Activated CD8-positive, alpha-beta memory T cell treated with anti-CD3 and anti-CD28 coated beads, Interleukin-2, amount 50 U/mL, for 1 hour (primary cell): ENCODE data around the gene GNAO1.

Experiments
- DNase-seq: peaks from one replicate; pipeline ENCODE4 v3.0.0-alpha.2; 2020; ENCODE audit errors: extremely low read depth

The GNAO1 gene

DNA sequence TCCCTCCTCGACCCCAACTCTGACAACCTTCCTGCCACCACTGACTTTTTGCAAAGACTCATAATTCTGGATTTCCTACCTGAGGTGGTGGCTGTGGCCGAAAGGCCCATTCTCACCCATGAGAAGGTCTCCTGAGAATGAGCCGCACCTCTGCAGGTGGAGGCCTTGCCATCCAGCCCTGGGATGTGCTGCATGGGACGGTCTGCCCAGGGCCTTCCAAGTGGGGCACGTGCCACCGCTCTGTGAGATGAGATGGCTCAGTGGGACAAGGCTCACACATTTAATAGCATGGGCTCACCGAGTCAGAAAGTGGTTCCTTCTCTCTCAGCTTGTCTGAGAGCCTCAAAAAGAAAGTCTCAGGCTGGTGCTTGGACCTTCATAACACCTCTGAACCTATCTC, 121.3 kb downstream of the GNAO1 start:
- DNase-seq: no peak

DNA sequence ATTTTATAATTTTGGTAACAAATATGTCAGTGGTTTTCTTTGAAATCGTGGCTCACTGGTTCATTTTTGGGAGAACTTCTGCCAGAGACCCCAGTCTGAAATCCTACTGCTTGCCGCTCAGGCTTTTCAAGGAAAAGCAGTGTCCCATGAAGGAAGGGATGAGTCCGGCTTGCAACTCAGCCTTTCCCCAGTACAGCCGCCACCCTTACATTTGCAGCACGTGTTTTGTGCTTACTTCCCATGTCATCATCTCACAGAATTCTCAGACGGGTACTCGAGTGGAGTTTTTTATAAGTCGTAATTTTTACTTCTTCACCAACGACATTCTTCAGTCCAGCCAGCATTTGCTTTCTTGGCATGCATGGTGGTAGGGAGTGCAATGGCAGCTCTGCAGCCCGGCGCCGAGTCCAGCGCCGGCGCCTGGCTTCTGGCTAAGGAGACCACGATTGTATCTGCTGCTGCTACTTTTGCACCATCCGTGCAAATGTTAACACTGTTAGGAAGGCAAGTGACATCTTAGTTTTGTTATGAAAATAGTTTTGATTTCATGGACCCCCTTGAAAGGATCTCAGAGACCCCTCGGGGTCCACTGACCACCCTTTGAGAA, 123.1 kb downstream of the GNAO1 start:
- no peak for DNase-seq

DNA sequence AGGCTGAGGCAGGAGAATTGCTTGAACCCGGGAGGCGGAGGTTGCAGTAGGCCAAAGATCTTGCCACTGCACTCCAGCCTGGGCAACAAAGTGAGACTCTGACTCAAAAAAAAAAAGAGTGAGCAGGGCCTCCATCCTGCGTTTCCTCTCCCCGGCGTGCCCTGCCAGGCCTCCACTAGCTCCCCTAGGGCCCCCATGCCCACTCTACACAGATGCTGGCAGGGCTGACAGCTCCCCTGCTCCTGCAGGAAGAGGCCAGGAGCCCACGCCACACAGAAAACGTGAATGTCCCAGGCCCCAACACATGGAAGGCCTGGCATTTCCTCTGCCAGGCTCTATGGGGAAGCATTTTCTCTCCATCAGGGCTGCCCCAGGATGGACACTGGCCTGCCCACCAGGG, 124.7 kb downstream of the GNAO1 start:
- DNase-seq: no peak

DNA sequence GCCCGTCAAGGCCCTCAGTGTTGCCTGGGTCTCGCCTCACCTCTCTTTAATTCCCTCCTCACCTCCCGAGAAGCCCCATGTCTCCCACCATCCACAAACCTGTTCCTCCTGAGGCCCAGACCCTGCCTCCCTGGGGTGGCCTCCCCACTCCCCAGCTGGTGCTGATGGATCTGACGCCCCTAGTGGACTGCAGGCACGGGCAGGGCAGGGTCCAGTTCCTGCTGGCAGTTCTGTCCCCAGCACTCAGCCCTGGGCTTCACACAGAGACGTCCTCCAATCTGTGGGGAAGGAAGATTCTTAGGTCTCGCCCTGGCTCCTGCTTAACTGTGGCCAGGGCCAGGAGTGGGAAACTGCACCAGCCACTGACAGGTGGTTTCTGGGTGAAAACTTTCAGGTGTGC, 125.3 kb downstream of the GNAO1 start:
- DNase-seq: no peak

DNA sequence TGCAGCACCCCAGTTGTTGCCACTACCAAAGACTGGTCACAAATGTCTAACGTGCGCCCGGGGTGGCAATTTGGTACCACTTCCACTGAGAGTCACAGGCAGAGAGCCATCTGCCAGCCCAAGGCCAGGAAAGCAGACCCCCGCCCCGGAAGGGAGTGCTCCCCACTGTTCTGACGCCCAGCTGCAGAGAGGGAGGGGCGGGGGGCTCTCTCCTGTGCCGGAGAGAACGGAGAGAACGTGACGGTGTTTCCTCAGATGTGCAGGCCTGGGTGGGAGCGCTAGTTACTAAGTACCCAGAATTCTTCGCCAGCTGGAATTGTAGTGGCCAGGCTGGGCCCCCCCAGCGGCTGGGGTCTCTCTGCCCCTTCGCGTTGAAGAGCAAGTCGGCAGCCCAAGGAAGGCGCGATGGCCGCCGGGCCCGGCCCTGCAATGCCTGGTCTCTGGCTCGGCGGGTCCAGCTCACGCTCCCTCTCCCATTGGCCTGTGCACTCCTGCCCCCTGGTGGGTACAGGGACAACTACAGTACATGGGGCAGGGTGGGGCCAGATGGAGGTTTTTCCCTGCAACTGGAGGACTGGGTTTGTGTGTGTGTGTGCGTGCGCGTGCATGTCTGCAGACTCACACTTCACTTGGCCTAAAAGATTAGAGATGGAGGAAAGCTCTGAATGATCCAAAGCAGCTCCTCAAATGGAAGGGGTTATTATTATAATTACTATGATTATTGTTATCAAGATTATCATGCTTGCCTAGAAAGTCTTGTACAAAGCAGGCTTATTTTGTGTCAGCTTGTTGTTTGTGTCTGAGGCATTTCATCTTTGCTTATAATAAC, 126.9 kb downstream of the GNAO1 start:
- peak; percentile 47 for DNase-seq

DNA sequence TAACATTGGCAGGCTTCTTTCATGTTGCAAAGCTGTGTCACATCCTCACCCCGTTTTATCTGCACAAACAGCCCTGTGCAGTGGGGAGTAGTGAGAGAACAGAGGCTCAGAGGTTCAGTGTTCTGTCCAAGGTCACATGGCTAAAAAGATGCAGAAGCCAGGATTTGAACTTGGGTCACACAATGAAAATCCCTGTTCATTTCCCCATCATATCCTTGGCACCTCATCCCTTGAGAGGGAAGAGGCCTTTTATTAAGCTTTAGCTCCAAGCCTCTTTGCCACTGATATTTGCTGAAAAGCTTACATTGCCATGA, 127.5 kb downstream of the GNAO1 start:
- no peak for DNase-seq

DNA sequence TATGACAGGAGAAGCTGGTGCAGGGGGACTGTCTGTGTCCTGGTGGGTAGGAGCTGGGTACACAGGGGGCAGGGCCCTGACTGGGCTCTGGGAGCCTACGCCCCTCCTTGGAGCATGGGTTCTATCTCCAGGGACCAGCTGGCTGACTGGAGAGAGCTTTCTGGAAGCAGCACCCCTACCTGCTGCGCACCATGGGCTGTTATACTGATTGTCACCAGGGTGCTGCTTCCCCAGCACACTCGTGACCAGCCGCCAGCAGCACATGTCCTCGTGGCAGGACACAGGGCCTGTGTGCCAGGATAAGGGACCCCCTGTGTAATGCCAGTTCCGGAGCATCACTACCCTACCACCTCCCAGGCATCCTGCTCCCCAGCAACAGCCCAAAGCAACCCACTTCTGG, 128.1 kb downstream of the GNAO1 start:
- DNase-seq: no peak

DNA sequence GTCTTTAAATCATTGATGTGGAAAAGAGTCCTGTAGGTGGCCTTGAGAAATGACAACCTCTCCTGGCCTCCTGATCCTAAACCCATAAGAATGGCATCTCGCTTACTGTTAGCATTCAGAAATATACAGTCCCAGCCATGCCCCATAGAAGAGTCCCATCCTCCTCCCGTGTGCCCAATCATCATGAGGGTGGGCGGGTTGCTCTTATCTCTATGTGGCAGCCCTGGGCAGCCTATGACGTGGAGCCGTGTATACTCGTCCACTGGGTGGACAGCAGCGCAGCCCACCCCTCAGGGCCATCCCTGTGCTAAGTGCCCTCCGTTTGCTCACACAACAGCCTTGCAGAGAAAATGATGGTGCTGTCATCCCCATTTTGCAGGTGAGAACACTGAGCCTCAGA, 128.8 kb downstream of the GNAO1 start:
- DNase-seq: no peak

DNA sequence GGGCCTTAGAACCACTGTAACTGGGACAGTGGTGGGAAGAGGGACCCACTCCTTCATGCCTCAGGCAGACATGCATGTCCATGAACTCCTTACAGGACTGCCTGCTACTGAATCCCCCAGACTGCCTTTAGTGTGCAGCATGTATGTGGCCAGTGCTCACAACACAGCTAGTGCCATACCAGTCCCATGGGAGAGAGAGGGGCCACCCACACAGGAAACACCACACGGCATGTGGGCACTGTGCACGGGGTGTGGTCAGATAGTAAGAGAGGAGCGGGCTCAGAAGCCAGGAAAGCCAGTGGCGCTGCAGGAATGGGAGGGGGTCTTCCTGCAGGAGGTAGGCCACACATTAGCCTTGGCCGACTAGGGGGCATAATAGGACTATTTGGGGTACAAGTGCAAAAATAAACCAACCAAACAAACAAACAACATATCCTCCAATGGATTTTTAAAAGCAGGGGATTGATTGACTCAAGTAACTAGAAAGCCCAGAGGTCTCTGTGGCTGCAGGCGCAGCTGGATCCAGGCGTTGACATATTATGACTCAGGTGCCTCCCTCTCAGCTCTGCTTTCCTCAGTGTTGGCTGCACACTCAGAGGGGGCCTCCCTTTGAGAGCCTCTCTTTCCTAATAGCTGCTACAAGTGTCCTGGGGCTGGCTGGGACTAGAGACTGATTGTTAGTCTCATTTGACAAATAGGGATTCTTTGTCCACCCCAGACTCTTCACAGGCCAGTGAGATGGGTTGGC, 129.7 kb downstream of the GNAO1 start:
- DNase-seq: no peak

DNA sequence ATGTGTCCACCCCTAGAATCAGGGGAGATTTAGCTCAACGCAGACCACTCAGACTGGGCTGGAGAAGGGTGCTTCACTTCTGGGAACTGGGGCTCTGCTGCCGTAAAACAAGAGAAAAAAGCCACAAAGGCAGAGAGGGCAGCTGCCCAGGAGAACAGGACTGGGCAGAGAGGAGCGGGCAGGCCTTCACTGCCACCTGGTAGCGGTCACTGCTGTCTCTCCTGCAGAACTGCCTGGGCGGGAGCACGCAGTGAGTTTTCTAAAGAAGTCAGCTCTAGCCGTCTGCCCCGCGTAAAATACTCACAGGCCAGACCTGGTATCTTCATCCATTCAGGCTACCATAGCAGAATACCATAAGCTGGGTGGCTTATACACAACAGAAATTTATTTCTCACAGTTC, 130.3 kb downstream of the GNAO1 start:
- DNase-seq: no peak

DNA sequence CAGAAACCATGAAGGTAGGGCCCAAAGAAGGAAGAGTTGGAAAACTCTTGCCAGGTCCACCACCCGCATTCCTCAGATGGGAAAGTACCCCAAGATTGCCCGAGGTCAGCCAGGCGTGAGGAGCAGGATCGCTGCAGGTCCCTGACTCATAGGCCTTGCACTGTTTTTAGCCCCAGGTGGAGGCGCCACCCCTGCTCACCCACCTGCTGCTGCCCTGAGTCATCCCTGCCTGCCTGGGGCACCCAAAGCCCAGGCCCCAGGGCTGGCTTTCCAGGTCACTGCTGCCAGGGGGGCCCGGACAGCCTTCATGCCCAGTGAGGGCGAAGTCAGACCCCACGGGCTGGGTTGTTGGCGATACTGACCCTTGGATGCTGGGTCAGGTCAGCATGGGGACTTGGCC, 133.1 kb downstream of the GNAO1 start:
- DNase-seq: no peak

DNA sequence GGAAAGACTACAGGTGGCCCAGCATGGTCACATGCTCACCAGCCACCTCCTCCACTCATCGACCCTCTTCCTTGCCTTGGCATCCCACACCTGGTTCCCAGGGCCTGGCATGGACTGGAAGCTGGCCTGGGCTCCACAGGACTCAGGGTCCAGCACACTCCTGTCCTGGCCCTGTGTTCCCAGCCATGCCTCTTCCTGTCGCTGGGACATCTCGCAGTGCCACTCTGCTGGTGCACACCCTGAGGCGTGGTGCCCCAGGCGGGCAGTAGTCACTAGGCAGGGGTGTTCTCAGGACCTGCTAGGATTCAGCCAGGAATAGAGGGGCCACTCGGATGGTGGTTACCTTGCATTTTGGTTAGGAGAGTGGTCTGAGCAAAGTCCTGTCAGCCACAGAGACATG, 134.7 kb downstream of the GNAO1 start:
- DNase-seq: no peak

DNA sequence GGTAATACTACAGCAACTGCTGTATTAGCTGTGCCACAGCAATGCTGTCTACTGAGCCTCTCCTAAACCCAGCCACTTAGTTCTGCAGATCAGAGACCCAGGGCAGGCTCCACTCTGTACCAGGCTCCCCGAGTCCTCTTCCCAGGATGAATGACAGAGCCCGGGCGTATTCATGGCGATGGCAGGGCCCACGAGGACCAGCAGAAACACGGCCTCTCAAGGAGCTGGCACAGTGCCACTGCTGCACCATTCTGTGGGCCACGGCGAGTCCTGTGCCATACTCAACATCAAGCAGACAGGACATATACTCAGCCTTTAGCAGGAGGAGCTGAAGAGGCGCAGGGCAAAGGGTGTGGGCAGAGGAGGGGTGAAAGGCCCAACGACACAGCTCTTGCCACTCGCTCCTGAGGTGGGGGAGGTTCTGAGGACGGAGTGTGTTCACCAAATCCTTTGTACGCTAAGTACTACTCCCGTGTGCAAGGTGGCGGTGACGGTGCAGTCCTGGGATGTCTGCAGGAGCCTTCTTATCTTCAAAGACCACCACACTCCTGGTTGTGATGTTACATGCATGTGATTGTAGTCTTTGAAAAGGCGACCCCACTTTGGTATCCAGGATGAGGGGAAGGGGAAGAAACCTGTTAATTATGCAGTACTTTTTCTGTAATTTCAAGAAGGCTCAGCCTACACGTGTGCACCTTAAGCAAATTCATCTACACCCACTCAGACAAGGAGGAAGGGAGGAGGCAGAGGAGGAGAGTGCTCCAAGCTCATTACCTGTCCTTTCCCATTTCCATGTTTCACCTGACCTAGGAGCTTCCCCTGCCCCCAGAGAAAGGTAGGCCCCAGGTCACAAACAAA, 136.0 kb downstream of the GNAO1 start:
- no peak for DNase-seq

DNA sequence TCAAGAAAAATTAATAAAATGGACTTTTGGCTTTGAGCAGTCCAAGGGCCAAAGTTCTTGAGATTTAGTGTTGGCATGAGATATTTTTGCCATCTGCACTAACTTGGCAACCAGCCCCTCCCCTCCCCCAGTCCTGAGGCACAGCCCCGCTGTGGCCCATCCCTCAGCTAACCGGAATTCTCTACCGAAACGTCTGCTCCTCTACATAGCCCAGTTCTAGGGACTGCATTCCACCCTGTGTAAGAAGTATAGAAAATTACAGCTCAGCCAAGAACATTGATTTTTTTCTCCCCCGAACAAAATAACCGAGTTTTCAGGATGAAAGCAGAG, 136.6 kb downstream of the GNAO1 start:
- no peak for DNase-seq

DNA sequence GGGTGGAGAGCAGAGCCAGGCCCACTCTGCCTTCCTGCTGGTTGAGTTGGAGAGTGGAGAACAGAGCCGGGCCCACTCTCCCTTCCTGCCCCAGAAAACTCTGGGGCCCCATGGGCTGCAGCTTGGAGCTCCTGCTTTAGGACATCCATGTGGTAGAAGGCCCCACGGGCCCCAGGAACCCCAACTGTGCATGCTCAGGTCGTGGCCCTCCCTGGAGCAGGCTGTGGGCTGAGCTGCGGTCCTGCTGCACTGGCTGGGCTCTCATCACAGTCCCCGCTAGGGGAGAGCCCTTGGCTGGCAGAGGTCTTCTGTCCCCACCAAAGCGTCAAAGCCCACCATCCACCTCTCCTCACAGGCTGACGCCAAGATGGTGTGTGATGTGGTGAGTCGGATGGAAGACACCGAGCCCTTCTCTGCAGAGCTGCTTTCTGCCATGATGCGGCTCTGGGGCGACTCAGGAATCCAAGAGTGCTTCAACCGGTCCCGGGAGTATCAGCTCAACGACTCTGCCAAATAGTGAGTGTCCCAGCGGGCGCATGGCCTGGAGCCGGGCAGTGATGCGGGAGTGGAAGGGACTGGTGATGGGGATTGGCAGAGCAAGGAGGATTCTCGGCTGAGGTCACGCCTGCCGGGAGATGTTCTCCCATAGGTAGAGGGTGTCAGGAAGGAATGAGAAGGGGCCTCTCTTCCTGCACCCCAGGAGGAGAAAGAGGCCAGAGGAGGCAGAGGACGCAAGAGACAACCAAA, 137.2 kb downstream of the GNAO1 start:
- no peak for DNase-seq

DNA sequence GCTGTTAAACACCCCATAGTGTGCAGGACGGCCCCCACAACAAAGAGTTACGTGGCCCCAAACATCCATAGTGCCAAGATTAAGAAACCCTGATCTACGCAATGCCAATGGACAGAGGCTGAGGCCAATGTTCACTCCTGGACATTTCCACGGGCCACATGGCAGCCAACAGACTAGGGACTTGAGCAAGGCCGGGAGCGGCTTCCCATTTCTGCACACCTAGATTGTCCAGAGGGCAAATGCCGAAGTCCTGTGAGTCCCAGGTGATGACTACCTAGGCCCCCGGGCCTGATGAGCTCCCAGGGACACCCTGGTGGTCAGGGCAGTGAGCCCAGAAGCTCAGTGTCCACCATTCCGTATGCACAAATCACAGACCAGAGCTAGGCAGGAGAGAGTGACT, 138.6 kb downstream of the GNAO1 start:
- no peak for DNase-seq

DNA sequence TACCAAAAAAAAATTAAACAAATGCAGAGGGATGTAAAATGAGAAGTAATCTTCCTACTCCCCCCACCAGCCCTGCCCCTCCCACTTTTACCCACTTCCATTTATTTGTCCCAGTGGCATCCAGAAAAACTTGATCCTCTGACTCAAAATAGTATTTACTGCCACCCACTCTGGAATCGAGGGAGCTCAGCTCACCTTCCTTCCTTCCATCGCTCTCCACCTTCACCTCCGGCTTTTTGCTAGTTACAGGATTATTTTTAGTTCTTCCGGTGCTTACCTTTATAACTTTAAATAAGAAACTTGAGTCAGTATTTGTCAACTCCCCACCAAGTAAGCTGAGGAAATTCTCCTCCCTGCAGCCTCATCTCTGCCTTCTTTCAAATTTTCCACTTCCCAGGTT, 139.2 kb downstream of the GNAO1 start:
- no peak for DNase-seq

DNA sequence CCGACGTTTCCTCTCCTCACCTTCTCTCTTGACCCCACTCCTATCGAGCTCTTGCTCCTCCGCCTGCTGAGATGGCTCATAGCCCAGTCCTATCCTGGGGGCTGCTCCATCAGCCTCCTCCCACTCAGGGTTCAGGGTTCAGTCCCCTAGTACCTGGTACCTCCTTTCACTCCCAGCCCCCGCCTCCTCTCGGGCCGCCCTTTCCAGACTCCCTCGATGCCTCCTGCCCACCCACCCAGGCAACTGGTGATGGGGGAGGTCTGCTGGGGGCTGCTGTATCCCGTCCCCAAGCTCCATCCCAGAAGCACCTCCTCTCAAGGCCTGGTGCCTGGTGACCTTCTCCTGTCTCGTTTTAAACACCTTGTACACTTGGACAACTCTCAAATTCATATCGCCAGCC, 140.1 kb downstream of the GNAO1 start:
- no peak for DNase-seq

DNA sequence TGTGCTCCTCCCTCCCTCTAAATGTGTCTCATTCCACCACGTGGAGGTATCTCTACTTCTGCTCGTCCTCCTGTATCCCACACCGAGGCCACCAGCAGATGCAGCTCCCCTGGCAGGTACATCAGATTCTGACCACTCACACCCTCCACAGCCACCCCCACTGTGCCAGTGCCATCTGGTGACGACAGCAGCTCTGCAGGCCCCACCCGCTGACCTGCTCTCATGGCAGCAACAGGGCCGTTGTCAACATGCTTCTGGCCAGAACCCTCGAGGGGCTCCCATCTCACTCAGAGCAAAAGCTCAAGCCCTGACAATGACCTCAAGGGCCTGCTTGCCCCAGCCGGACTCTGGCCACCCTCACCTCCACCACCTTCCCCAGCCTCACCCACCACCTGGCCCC, 140.6 kb downstream of the GNAO1 start:
- no peak for DNase-seq

DNA sequence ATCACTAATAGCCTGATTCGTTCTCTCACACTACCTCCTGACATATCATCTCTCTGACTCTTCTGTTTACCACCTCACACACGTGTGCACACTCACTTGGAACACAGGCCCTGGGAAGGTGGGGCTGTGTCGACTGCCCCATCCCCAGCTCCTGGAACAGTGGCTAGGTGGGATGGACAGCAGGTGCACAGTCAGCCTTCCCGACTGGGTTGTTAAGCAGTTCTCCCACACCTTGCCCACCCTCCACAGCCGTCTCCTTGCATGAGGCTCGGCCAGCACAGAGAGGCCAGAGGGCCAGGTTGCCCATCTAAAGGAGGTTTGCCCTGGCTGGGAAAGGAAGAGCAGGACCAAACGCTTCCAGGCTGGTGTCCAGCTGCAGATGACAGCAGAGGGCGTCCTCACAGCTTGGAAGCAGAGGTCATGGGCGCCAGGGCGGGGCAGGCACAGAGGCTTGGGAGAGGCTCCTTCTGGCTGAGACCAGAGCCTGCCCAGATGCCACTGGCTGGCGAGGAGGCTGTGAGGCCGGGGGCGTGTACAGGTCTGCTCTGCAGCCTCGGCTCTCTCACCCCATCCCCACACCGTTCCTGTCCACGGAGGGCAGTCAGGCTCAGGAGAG, 141.3 kb downstream of the GNAO1 start:
- DNase-seq: no peak

DNA sequence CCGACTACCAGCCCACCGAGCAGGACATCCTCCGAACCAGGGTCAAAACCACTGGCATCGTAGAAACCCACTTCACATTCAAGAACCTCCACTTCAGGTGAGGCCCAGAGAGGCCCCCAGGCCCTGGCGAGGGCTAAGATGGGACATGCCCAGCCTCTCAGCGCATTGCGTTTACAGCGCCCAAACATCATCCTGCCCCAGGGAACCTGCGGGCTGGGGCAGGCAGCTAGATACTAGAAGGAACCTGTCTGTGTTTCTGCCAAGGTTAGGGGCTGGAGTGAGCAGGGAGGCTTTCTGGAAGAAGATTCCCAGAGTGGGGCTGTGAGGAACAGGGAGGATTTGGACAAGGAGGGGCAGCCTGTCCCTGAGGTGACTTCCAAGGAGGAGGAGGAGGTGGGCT, 143.5 kb downstream of the GNAO1 start:
- DNase-seq: no peak
